Measurements from ENCODE around the gene HLA-DRB1. TPM values are rescaled to one million over a fixed set of nuclear protein-coding genes. Genes with fewer than 3 reads are reported as not detected.

Gene HLA-DRB1
- total RNA-seq, 1 experiment from 2014 or later: 1.4 TPM

- ATAC-seq (no peak), DNase-seq (ENCODE audit: low spot score) (no peak)
- Mint-ChIP-seq H3K9me3 (no peaks in the 10 kb centered on the region), H3K27me3 (ENCODE audit: low read depth) (peaks cover 12% of the 10 kb centered on the region), H3K4me1 (peaks cover 5% of the 10 kb centered on the region; the same call in 1 of the 2 replicates), H3K4me3 (no peak overlapping the region), H3K36me3 (no peaks in the 10 kb centered on the region), H3K27ac (no peak overlapping the region)
- POLR2A ChIA-PET: no interaction called here
- no peak for TF ChIP-seq FOXP1 (CRISPR knock-in tag; IDR thresholded peaks at IDR 0.05; ENCODE audit: borderline replicate concordance)
- TF ChIP-seq ZSCAN18 (CRISPR knock-in tag; IDR thresholded peaks at IDR 0.05): no peak
- CTCF ChIA-PET: interaction anchor here (1.1 to 2.4 kb wide), 3 partner anchors 24 to 315 kb away, joined by 3 to 10 read pairs (median 9); no protein-coding TSS in a partner anchor
These were observed 29.9 kb downstream of the HLA-DRB1 start for GRCh38 chr6:32559747-32560146.

DNA sequence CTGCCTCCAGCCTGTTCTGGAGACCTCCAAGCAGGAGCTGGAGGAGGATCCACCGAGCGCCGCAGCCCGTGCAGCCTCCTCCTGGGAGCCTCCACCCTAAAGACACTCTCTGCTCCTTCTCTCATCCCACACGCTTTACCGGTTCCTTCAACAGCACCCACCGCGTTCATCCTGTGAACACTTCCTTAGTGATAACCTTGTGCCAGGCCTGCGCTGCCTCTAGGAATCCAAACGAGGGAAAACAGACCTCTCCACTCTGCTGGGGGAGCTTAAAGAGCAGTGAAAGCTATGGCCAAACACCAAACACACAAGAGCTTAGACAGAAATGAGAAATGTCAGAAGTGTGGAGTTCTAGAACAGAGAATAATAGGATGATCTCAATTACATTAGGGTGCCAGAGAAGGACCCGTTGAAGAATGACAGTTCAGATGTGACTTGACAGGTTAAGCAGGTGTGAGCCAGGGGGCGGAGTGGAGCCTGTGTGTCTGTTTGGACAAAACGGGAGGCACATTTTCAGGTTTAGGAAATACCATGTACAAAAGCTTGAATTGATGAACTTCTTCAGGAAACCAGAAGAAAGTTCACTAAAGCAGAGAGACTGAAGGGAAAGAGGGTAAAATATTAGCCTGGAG, 31.1 kb downstream of the HLA-DRB1 start:
- Mint-ChIP-seq H3K36me3 (no peaks in the 10 kb centered on the region), H3K27ac (no peak overlapping the region), H3K4me3 (peak overlapping the region; percentile 65), H3K9me3 (no peaks in the 10 kb centered on the region), H3K4me1 (peaks cover 5% of the 10 kb centered on the region; the same call in 1 of the 2 replicates), H3K27me3 (ENCODE audit: low read depth) (peaks cover 12% of the 10 kb centered on the region)
- ChIA-PET CTCF (interaction anchor here (1.1 to 2.4 kb wide), 3 partner anchors 26 to 314 kb away, joined by 3 to 10 read pairs (median 9); no protein-coding TSS in a partner anchor), POLR2A (no interaction called here)
- ATAC-seq (peak; percentile 65), DNase-seq (ENCODE audit: low spot score) (no peak)
- TF ChIP-seq GRHL2 (CRISPR knock-in tag; IDR thresholded peaks at IDR 0.05; ENCODE audit: insufficient replicate concordance, severe bottlenecking) (no peak), NFE2L1 (CRISPR knock-in tag; IDR thresholded peaks at IDR 0.05) (no peak), RELA (CRISPR knock-in tag; IDR thresholded peaks at IDR 0.05; ENCODE audit: borderline replicate concordance) (no peak), ERG (CRISPR knock-in tag; IDR thresholded peaks at IDR 0.05) (no peak), FOXJ3 (CRISPR knock-in tag; IDR thresholded peaks at IDR 0.05; ENCODE audit: borderline replicate concordance) (no peak), TEAD1 (CRISPR knock-in tag; IDR thresholded peaks at IDR 0.05) (no peak), CREM (CRISPR knock-in tag; IDR thresholded peaks at IDR 0.05) (no peak), GTF2I (CRISPR knock-in tag; conservative IDR thresholded peaks at IDR 0.05) (no peak), RORB (CRISPR knock-in tag; IDR thresholded peaks at IDR 0.05) (no peak), AFF4 (CRISPR knock-in tag; IDR thresholded peaks at IDR 0.05; ENCODE audit: borderline replicate concordance) (no peak)
- TF ChIP-seq, protein P1, sequence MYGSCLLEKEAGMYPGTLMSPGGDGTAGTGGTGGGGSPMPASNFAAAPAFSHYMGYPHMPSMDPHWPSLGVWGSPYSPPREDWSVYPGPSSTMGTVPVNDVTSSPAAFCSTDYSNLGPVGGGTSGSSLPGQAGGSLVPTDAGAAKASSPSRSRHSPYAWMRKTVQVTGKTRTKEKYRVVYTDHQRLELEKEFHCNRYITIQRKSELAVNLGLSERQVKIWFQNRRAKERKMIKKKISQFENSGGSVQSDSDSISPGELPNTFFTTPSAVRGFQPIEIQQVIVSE (CRISPR knock-in tag; IDR thresholded peaks at IDR 0.05; ENCODE audit: borderline replicate concordance): no peak
- TF ChIP-seq, protein P2, sequence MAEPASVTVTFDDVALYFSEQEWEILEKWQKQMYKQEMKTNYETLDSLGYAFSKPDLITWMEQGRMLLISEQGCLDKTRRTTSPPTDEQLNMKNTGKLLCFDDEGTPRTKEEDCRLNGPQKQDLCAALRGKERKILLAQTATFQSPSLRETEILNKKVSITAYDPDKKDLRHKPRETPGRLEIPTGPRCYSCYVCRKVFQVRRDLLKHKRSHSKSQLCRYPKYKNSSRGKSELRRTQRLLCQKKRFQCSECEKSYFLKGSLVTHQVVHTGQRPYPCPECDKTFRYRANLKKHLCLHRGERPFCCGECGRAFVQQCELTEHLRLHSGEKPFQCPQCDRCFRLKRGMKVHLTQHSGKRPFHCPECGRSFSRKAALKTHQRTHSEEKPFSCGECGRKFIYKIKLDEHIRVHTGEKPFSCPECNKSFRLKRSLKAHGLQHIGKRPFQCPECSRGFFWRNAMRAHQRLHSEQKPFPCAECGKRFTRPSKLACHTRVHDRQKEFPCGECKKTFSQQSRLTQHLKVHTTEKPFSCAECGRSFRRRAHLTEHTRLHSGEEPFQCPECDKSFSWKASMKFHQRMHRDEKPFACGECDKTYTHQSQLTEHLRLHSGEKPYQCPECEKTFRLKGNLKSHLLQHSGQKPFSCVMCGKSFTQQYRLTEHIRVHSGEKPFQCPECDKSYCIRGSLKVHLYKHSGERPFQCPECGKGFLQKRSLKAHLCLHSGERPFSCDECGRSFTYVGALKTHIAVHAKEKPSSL (CRISPR knock-in tag; conservative IDR thresholded peaks at IDR 0.05): no peak
- TF ChIP-seq, protein P3, sequence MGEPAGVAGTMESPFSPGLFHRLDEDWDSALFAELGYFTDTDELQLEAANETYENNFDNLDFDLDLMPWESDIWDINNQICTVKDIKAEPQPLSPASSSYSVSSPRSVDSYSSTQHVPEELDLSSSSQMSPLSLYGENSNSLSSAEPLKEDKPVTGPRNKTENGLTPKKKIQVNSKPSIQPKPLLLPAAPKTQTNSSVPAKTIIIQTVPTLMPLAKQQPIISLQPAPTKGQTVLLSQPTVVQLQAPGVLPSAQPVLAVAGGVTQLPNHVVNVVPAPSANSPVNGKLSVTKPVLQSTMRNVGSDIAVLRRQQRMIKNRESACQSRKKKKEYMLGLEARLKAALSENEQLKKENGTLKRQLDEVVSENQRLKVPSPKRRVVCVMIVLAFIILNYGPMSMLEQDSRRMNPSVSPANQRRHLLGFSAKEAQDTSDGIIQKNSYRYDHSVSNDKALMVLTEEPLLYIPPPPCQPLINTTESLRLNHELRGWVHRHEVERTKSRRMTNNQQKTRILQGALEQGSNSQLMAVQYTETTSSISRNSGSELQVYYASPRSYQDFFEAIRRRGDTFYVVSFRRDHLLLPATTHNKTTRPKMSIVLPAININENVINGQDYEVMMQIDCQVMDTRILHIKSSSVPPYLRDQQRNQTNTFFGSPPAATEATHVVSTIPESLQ (CRISPR knock-in tag; IDR thresholded peaks at IDR 0.05): no peak
